GM12878 (cell line): ENCODE data around the gene EIF4E.

Experiments
- STAT1 ChIP-seq: fragments of 450-650 bp; conservative IDR thresholded peaks from 2 replicates; pipeline ENCODE4 v1.6.1; 2014; ENCODE audit warnings: antibody characterized with exemption, mild to moderate bottlenecking
- USF2 ChIP-seq: IDR thresholded peaks from 2 replicates; pipeline ENCODE4 v1.6.1; 2011; ENCODE audit warnings: low read depth, low read length, improper control_type of control experiment, borderline replicate concordance

GRCh38 chr4:98946359-98946758 is 17.4 kb upstream of the EIF4E start:
- TF ChIP-seq USF2: no peak
- TF ChIP-seq STAT1: no peak
